Right lobe of liver (tissue), 6 donors: ENCODE data around the gene PLPPR3. TPM values are rescaled to one million over a fixed set of nuclear protein-coding genes. Genes with fewer than 3 reads are reported as not detected.

Source experiments
- ATAC-seq, 4 donors: fragments of 200-7000 bp; cut with Tn5 transposase; one replicate each; pipeline ENCODE4 v1.9.1; 2020; ENCODE audit warnings: mild to moderate bottlenecking in 4 of 4, moderate library complexity in 4 of 4
- DNase-seq, 3 donors: peaks; one replicate each; pipeline ENCODE4 v3.0.0-alpha.2; 2020
- H3K27ac ChIP-seq, 3 donors: fragments of 200-600 bp; one replicate each; pipeline ENCODE4 v1.8.0; 2022
- H3K27me3 ChIP-seq, 2 donors: fragments of 200-600 bp; one replicate each; pipeline ENCODE4 v1.8.0; 2022
- H3K36me3 ChIP-seq, 4 donors: fragments of 200-600 bp; sonication (generic) in 1 of 4; one replicate each; pipeline versions ENCODE4 v1.5.1 to v1.8.0; 2017 to 2022; ENCODE audit warnings: control low read depth in 1 of 4
- H3K4me1 ChIP-seq, 4 donors: fragments of 200-600 bp; sonication (generic) in 1 of 4; one replicate each; pipeline versions ENCODE4 v1.5.1 to v1.8.0; 2017 to 2022; ENCODE audit warnings: control low read depth in 1 of 4
- H3K4me3 ChIP-seq, 3 donors: fragments of 200-600 bp; one replicate each; pipeline ENCODE4 v1.8.0; 2022
- H3K9me3 ChIP-seq, 4 donors: fragments of 200-600 bp; sonication (generic) in 1 of 4; one replicate each; pipeline versions ENCODE4 v1.5.1 to v1.8.0; 2017 to 2022; ENCODE audit warnings: control low read depth in 1 of 4
- CTCF ChIP-seq, 4 donors: fragments of 200-600 bp in 3 of 4; fragments of 450-650 bp in 1 of 4; IDR thresholded peaks; one replicate each; pipeline versions ENCODE4 v1.5.1 to v1.8.0; 2016 to 2022; ENCODE audit warnings: antibody characterized with exemption in 4 of 4, mild to moderate bottlenecking in 2 of 4
- POLR2A ChIP-seq: fragments of 450-650 bp; IDR thresholded peaks from one replicate; pipeline ENCODE4 v1.6.1; 2017; ENCODE audit warnings: antibody characterized with exemption, mild to moderate bottlenecking
- WGBS: methylation state at CpG from one replicate; pipeline ENCODE4 v1.1.6; 2018; ENCODE audit warnings: low coverage, low lambda C conversion rate; ENCODE audit not compliant: insufficient coverage; ENCODE audit errors: missing lambda C conversion rate; 5-methylcytosine and 5-hydroxymethylcytosine counted together
- intact Hi-C, 2 donors: fragments of 100-400 bp; cut with DNase I; formaldehyde crosslinking; loops; one replicate each; pipeline versions ENCODE4 v1.11.2 to v1.14.1; 2022
- total RNA-seq, 6 experiments: library from RNA; depleted of rRNA in 2 of 6; stranded (reverse); fragments of >200 nt in 2 of 6; fragmentation: NEBNext Ultra II Directional in 3 of 6; extraction: Animal tissue kit (Norgen Biotek cat#: 25700) in 3 of 6; gene quantifications; one replicate each; pipeline versions ENCODE4 v1.1.0 to v1.2.4, GENCODE V29; 2016 to 2023
- donor health status: DM: no; HTN: yes; CAD: no.
- donor health status: DM: no; HTN: no; CAD: no.
- donor health status: DM: no; HTN: no; CAD: no.
- donor health status: DM: no; HTN: yes; CAD: no.
- donor health status: DM: no; HTN: yes; CAD: no.

PLPPR3 gene
- total RNA-seq, 6 experiments from 2014 or later, result not detected

GRCh38 chr19:769616-770015 lies 52.1 kb downstream of the PLPPR3 start:
- Histone ChIP-seq H3K4me3 (no peak overlapping the region), H3K36me3 (no peaks in the 10 kb centered on the region), H3K4me1 (no peaks in the 10 kb centered on the region), H3K27ac (no peak overlapping the region), H3K27me3 (no peaks in the 10 kb centered on the region), H3K9me3 (no peaks in the 10 kb centered on the region)
- no peak for DNase-seq
- intact Hi-C loops, result loop anchor here (5.0 to 10.0 kb wide), 3 partner anchors 95 to 215 kb away; partner anchors contain the start of genes KISS1R (in 2 of the 2) and WDR18 (in 1 of the 2)
- WGBS, result 53% methylated on average over 4 of the region's 6 CpGs
- ATAC-seq, result no peak
- TF ChIP-seq CTCF (IDR thresholded peaks at IDR 0.05) (no peak), POLR2A (no peak)

- intact Hi-C loops, result loop anchor here (5.0 to 10.0 kb wide), 3 partner anchors 96 to 216 kb away; partner anchors contain the start of genes KISS1R (in 2 of the 2) and WDR18 (in 1 of the 2)
- ATAC-seq (no peak), DNase-seq (no peak)
- Histone ChIP-seq H3K4me3 (no peak overlapping the region), H3K36me3 (no peaks in the 10 kb centered on the region), H3K27ac (no peak overlapping the region), H3K4me1 (no peaks in the 10 kb centered on the region), H3K9me3 (no peaks in the 10 kb centered on the region), H3K27me3 (no peaks in the 10 kb centered on the region)
- WGBS, result 68% methylated on average over 6 of the region's 14 CpGs
- TF ChIP-seq CTCF (IDR thresholded peaks at IDR 0.05) (no peak), POLR2A (no peak)
These were observed 53.3 kb downstream of the PLPPR3 start for GRCh38 chr19:768424-768823.

GRCh38 chr19:765179-765738 lies 56.5 kb downstream of the PLPPR3 start:
- H3K27me3 ChIP-seq, result no peaks in the 10 kb centered on the region

GRCh38 chr19:764301-764700 lies 57.5 kb downstream of the PLPPR3 start:
- no peak overlapping the region for H3K4me3 ChIP-seq
- TF ChIP-seq POLR2A (no peak), CTCF (IDR thresholded peaks at IDR 0.05) (no peak)
- no peaks in the 10 kb centered on the region for H3K4me1 ChIP-seq
- no CpG with 5 or more reads among the region's 12 CpGs for WGBS
- ATAC-seq (no peak), DNase-seq (no peak)
- no peaks in the 10 kb centered on the region for H3K9me3 ChIP-seq
- intact Hi-C loops, result loop anchor here (10.0 kb wide), 2 partner anchors 100 to 220 kb away; partner anchors contain the start of gene WDR18 (in 1 of the 2)
- no peak overlapping the region for H3K27ac ChIP-seq
- H3K36me3 ChIP-seq, result no peaks in the 10 kb centered on the region
- no peaks in the 10 kb centered on the region for H3K27me3 ChIP-seq

More at GRCh38 chr19:765179-765738, 56.5 kb downstream of the PLPPR3 start:
- no peaks in the 10 kb centered on the region for H3K9me3 ChIP-seq
- ATAC-seq, result no peak
- no peak for DNase-seq
- no peak overlapping the region for H3K4me3 ChIP-seq
- TF ChIP-seq CTCF (IDR thresholded peaks at IDR 0.05) (no peak), POLR2A (no peak)
- H3K36me3 ChIP-seq, result no peaks in the 10 kb centered on the region
- intact Hi-C loops, result loop anchor here (5.0 to 10.0 kb wide), 3 partner anchors 100 to 220 kb away; partner anchors contain the start of genes KISS1R (in 2 of the 2) and WDR18 (in 1 of the 2)
- 67% methylated on average over 2 of the region's 7 CpGs for WGBS
- H3K4me1 ChIP-seq, result no peaks in the 10 kb centered on the region
- H3K27ac ChIP-seq, result no peak overlapping the region
